Measurements from ENCODE around the gene SLF1.
"Not testable (repeated sequence)": the region's sequence is repeated elsewhere in the genome, so short reads cannot be mapped to it uniquely, and the experiment has no call there.

Gene SLF1

GRCh38 chr5:94618493-94619328 lies at the start of gene SLF1, which contains the start of gene KIAA0825:
Gene SLF1, plus strand, starts transcription at chr5:94618669. Its CDS starts 10,142 bp downstream, at chr5:94628811.
Gene KIAA0825, minus strand, starts transcription at chr5:94618604. Its CDS starts 81,478 bp downstream, at chr5:94537126.
- peak; percentile 86 for DNase-seq

GRCh38 chr5:94571415-94571814 lies 47.1 kb upstream of the SLF1 start:
- no peak for DNase-seq

- not testable (repeated sequence) for DNase-seq
Measured at GRCh38 chr5:94573349-94573748, 45.1 kb upstream of the SLF1 start.

GRCh38 chr5:94575196-94575595 lies 43.3 kb upstream of the SLF1 start:
- DNase-seq: no peak

- no peak for DNase-seq
Measured at GRCh38 chr5:94577466-94578245, 40.8 kb upstream of the SLF1 start.

GRCh38 chr5:94595281-94595840 lies 23.1 kb upstream of the SLF1 start:
- DNase-seq: no peak

GRCh38 chr5:94613583-94613982 lies 4.9 kb upstream of the SLF1 start:
- no peak for DNase-seq

- DNase-seq: no peak
Measured at GRCh38 chr5:94614156-94614805, 4.2 kb upstream of the SLF1 start.

- no peak for DNase-seq
Measured at GRCh38 chr5:94615862-94616261, 2.6 kb upstream of the SLF1 start.

GRCh38 chr5:94618029-94618492 lies 408 bp upstream of the SLF1 start:
- DNase-seq: no peak

- DNase-seq: no peak
Measured at GRCh38 chr5:94620256-94620655, 1.8 kb downstream of the SLF1 start.

GRCh38 chr5:94621763-94622162 lies 3.3 kb downstream of the SLF1 start:
- DNase-seq: no peak

- DNase-seq: no peak
Measured at GRCh38 chr5:94623011-94623410, 4.5 kb downstream of the SLF1 start.

GRCh38 chr5:94623877-94624276 lies 5.4 kb downstream of the SLF1 start:
- DNase-seq: no peak

GRCh38 chr5:94627191-94627590 lies 8.7 kb downstream of the SLF1 start:
- no peak for DNase-seq

GRCh38 chr5:94632024-94632423 lies 13.6 kb downstream of the SLF1 start:
- no peak for DNase-seq

- DNase-seq: no peak
Measured at GRCh38 chr5:94640176-94640575, 21.7 kb downstream of the SLF1 start.

GRCh38 chr5:94645053-94645452 lies 26.6 kb downstream of the SLF1 start:
- DNase-seq: no peak

GRCh38 chr5:94646758-94647157 lies 28.3 kb downstream of the SLF1 start:
- DNase-seq: no peak

GRCh38 chr5:94649874-94650273 lies 31.4 kb downstream of the SLF1 start:
- DNase-seq: no peak

GRCh38 chr5:94658272-94658671 lies 39.8 kb downstream of the SLF1 start:
- DNase-seq: no peak

- no peak for DNase-seq
Measured at GRCh38 chr5:94660506-94660905, 42.0 kb downstream of the SLF1 start.

- DNase-seq: no peak
Measured at GRCh38 chr5:94661086-94661485, 42.6 kb downstream of the SLF1 start.

Data from stimulated activated naive CD4-positive, alpha-beta T cell treated with Interleukin-2 at 50 U/mL for 16 hours (primary cell).